GM12878 (cell line): ENCODE results near the gene HIVEP2. TPM values are rescaled to one million over a fixed set of nuclear protein-coding genes. Genes with fewer than 3 reads are reported as not detected.
A peak's percentile ranks its signal among the peaks of the same experiment; 100 is the strongest.

ENCODE experiments used
- ATAC-seq: fragments of 200-7000 bp; cut with Tn5 transposase; 3 replicates; pipeline ENCODE4 v1.9.1; 2020; ENCODE audit warnings: mild to moderate bottlenecking, moderate library complexity
- BruUV-seq: library from RNA; stranded (reverse); fragments of 400-500 nt; replicated peaks from 2 replicates; lab custom pipeline; 2021; lab: Mats Ljungman, UMichigan
- CTCF ChIA-PET: fragments of 300-600 bp; sonication (Branson Sonifier 250); formaldehyde crosslinking; extraction: SDS; loops from one replicate; lab custom pipeline; 2021; ENCODE audit warnings: inconsistent platforms; lab: Yijun Ruan, JAX
- POLR2A ChIA-PET: fragments of 350-600 bp; formaldehyde crosslinking; extraction: SDS; loops from one replicate; lab custom pipeline; 2021; ENCODE audit warnings: inconsistent platforms; lab: Charles Lee
- RAD21 ChIA-PET: fragments of 300-600 bp; sonication (Branson Sonifier 250); formaldehyde crosslinking; loops from one replicate; lab custom pipeline; 2023; ENCODE audit warnings: antibody characterized with exemption; ENCODE audit not compliant: unreplicated experiment; lab: Charles Lee
- SMC1A ChIA-PET: fragments of 300-600 bp; sonication (Branson Sonifier 250); formaldehyde crosslinking; loops from one replicate; lab custom pipeline; 2023; ENCODE audit not compliant: unreplicated experiment, uncharacterized antibody; lab: Charles Lee
- DNase-seq: peaks from one replicate; pipeline ENCODE4 v3.0.0-alpha.2; 2011; ENCODE audit warnings: low read depth, low spot score
- FAIRE-seq: peaks from 3 replicates; lab custom pipeline; 2011; peaks lifted over from hg19 to GRCh38; lab: Jason Lieb, UNC
- H2AFZ ChIP-seq: 2 replicates; pipeline ENCODE4 v1.6.0; 2011; ENCODE audit warnings: low read depth, low read length, control low read depth; ENCODE audit not compliant: control insufficient read depth
- H3K27ac ChIP-seq: 2 replicates; pipeline ENCODE4 v1.5.1; 2011; ENCODE audit warnings: control low read depth; ENCODE audit not compliant: control insufficient read depth, insufficient read depth
- H3K27me3 ChIP-seq, 2 experiments: replicated peaks in 1 of 2; 2 replicates each; pipeline versions ENCODE4 v1.6.0 to v1.6.1; 2011; ENCODE audit warnings: low read length in 1 of 2; ENCODE audit not compliant: control insufficient read depth in 2 of 2, insufficient read depth in 2 of 2
- H3K36me3 ChIP-seq, 2 experiments: 2 replicates each; pipeline ENCODE4 v1.5.1; 2011; ENCODE audit warnings: low read length in 1 of 2; ENCODE audit not compliant: control insufficient read depth in 2 of 2, insufficient read depth in 2 of 2
- H3K4me1 ChIP-seq: 2 replicates; pipeline ENCODE4 v1.6.1; 2011; ENCODE audit warnings: mild to moderate bottlenecking, low read length, moderate library complexity, mixed read lengths; ENCODE audit not compliant: control insufficient read depth, insufficient read depth
- H3K4me2 ChIP-seq: 2 replicates; pipeline ENCODE4 v1.6.0; 2011; ENCODE audit warnings: control low read depth; ENCODE audit not compliant: control insufficient read depth, insufficient read depth
- H3K4me3 ChIP-seq: fragments of 200-600 bp; sonication (generic); 2 replicates; pipeline ENCODE4 v1.5.1; 2016
- H3K79me2 ChIP-seq: 2 replicates; pipeline ENCODE4 v1.6.0; 2011; ENCODE audit warnings: low read length; ENCODE audit not compliant: control insufficient read depth, insufficient read depth
- H3K9ac ChIP-seq: 2 replicates; pipeline ENCODE4 v1.8.0; 2011; ENCODE audit warnings: low read length, control low read depth, mixed read lengths; ENCODE audit not compliant: control insufficient read depth, insufficient read depth
- H3K9me3 ChIP-seq: replicated peaks from 3 replicates; pipeline ENCODE4 v1.5.1; 2011; ENCODE audit warnings: mild to moderate bottlenecking, low read length; ENCODE audit not compliant: control insufficient read depth, insufficient read depth
- H4K20me1 ChIP-seq: 2 replicates; pipeline ENCODE4 v1.6.0; 2011; ENCODE audit not compliant: control insufficient read depth, insufficient read depth
- BMI1 ChIP-seq: fragments of 450-650 bp; IDR thresholded peaks from 2 replicates; pipeline ENCODE4 v1.6.1; 2016; ENCODE audit warnings: mild to moderate bottlenecking, moderate library complexity, borderline replicate concordance
- CBFB ChIP-seq: IDR thresholded peaks from 2 replicates; pipeline ENCODE4 v1.6.1; 2016; ENCODE audit warnings: antibody characterized with exemption, low read depth
- EED ChIP-seq: sonication (generic); IDR thresholded peaks from 2 replicates; pipeline ENCODE4 v1.6.1; 2016; ENCODE audit warnings: antibody characterized with exemption, low read depth
- GABPA ChIP-seq: IDR thresholded peaks from 2 replicates; pipeline ENCODE4 v1.6.1; 2014; ENCODE audit warnings: antibody characterized with exemption, low read depth, mild to moderate bottlenecking, inconsistent platforms
- GATAD2B ChIP-seq: fragments of 450-650 bp; conservative IDR thresholded peaks from 2 replicates; pipeline ENCODE4 v1.6.1; 2017; ENCODE audit warnings: low read depth, mild to moderate bottlenecking, moderate library complexity
- IRF5 ChIP-seq: fragments of 450-650 bp; IDR thresholded peaks from 2 replicates; pipeline ENCODE4 v1.6.1; 2017; ENCODE audit warnings: borderline replicate concordance
- KAT2A ChIP-seq: conservative IDR thresholded peaks from 2 replicates; pipeline ENCODE4 v1.6.1; 2011; ENCODE audit warnings: low read depth, low read length; ENCODE audit not compliant: control insufficient read depth
- PAX5 ChIP-seq: IDR thresholded peaks from 2 replicates; pipeline ENCODE4 v1.6.1; 2011; ENCODE audit warnings: low read depth, low read length, borderline replicate concordance
- POLR2AphosphoS2 ChIP-seq: IDR thresholded peaks from 2 replicates; pipeline ENCODE4 v1.6.1; 2011; ENCODE audit warnings: low read depth, mild to moderate bottlenecking, low read length, improper control_type of control experiment, moderate library complexity
- RBBP5 ChIP-seq: fragments of 200-600 bp; sonication (generic); conservative IDR thresholded peaks from 2 replicates; pipeline ENCODE4 v1.6.1; 2016
- SMAD1 ChIP-seq: fragments of 450-650 bp; IDR thresholded peaks from 2 replicates; pipeline ENCODE4 v1.6.1; 2018; ENCODE audit warnings: mild to moderate bottlenecking, low read depth; ENCODE audit not compliant: partially characterized antibody
- WGBS: methylation state at CpG from one replicate; pipeline ENCODE4 v1.1.6; 2016; ENCODE audit warnings: low lambda C conversion rate; ENCODE audit not compliant: insufficient replicate concordance, insufficient coverage; ENCODE audit errors: missing lambda C conversion rate; 5-methylcytosine and 5-hydroxymethylcytosine counted together
- in situ Hi-C: fragments of 300-500 bp; cut with MboI; formaldehyde crosslinking; loops from 9 replicates; pipeline ENCODE4 v1.14.3; 2018; ENCODE audit warnings: mixed read lengths
- intact Hi-C: fragments of 100-400 bp; cut with micrococcal nuclease; formaldehyde crosslinking; loops from one replicate; pipeline ENCODE4 v1.14.2; 2022; ENCODE audit not compliant: unreplicated experiment
- polyA plus RNA-seq, 11 experiments: library from polyadenylated mRNA; depleted of rRNA in 4 of 11; unstranded in 6 of 11; stranded (reverse) in 5 of 11; fragments of >200 nt; fragmentation: Nextera tagmentation in 4 of 11; fragmentation: Illumina TruSeq in 1 of 11; extraction: Ambion mirVana in 4 of 11; extraction: Trizol in 1 of 11; gene quantifications; 1 replicate in 1 of 11; 2 replicates in 10 of 11; pipeline versions ENCODE4 v1.2.1 to v1.2.3, GENCODE V29; 2011 to 2016; ENCODE audit warnings: inconsistent platforms in 2 of 11, missing spikeins in 2 of 11, low read depth in 1 of 11
- total RNA-seq, 4 experiments: library from RNA; depleted of rRNA in 3 of 4; stranded (reverse); fragments of >200 nt in 3 of 4; fragmentation: Illumina TruSeq in 1 of 4; extraction: Trizol in 1 of 4; gene quantifications; 2 replicates each; pipeline versions ENCODE4 v1.2.1 to v1.2.3, GENCODE V29; 2013 to 2021

HIVEP2 gene
- total and polyA plus RNA-seq, 10 of the 15 experiments (the other 5 are each of a cell fraction or from before 2014, with no cell fraction given): 1.2 to 15.7 (median 10.2) TPM

DNA sequence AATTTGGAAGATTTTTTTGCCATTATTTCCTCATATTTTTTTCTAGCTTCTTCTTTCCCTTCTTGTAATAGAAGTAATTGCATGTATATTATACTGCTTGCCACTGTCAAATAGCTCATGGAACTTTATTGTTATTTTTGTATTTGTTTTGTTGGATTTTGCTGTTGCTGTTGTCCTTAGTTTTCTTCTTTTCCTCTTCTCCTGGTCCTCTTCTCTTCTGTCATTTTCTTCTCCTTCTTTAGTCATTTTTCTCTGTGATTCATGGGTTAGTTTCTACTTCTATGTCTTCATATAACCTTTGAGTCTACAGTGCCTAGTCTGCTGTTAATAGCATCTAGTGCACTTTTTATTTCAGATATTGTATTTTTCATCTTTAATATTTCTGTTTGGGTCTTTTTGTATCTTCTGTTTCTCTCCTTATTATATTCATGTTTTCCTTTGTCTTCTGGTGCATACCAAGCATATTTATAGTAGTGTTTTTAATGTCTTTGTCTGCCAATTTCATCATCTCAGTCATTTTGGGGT, 226.2 kb downstream of the HIVEP2 start:
- no peak for DNase-seq
- Histone ChIP-seq H4K20me1 (no peaks in the 10 kb centered on the region), H3K79me2 (no peaks in the 10 kb centered on the region), H3K27me3 (no peaks in the 10 kb centered on the region), H3K9ac (no peak overlapping the region), H2AFZ (no peak overlapping the region), H3K4me1 (peaks cover 10% of the 10 kb centered on the region), H3K36me3 (no peaks in the 10 kb centered on the region), H3K9me3 (peaks cover 2% of the 10 kb centered on the region; the same call in 2 of the 3 replicates), H3K4me3 (no peak overlapping the region), H3K27ac (no peak overlapping the region), H3K4me2 (no peak overlapping the region)
- ATAC-seq: no peak
- ChIA-PET SMC1A (interaction anchor here (1.3 to 1.9 kb wide), 2 partner anchors 35 to 308 kb away, joined by 3 to 5 read pairs; no protein-coding TSS in a partner anchor), CTCF (no interaction called here), RAD21 (no interaction called here), POLR2A (no interaction called here)
- no TSS peak for BruUV-seq
- in situ Hi-C loops: no loop called here
- TF ChIP-seq SMAD1 (no peak), KAT2A (no peak), BMI1 (no peak), GATAD2B (no peak), PAX5 (no peak), GABPA (no peak), RBBP5 (no peak), CBFB (no peak)
- no peak for FAIRE-seq
- intact Hi-C loops: no loop called here

- ChIA-PET SMC1A (interaction anchor here (0.9 to 2.2 kb wide), 11 partner anchors 8 to 710 kb away, joined by 3 to 10 read pairs (median 4); no protein-coding TSS in a partner anchor), RAD21 (interaction anchor here (0.6 to 1.3 kb wide), 5 partner anchors 9 to 244 kb away, joined by 3 to 5 read pairs (median 3); no protein-coding TSS in a partner anchor), POLR2A (interaction anchor here (0.5 to 1.2 kb wide), 2 partner anchors 17 to 338 kb away, joined by 3 to 4 read pairs; no protein-coding TSS in a partner anchor), CTCF (interaction anchor here (0.8 to 1.2 kb wide), 2 partner anchors 310 to 621 kb away, joined by 3 read pairs; no protein-coding TSS in a partner anchor)
- DNase-seq (no peak), FAIRE-seq (no peak), ATAC-seq (peak; percentile 51)
- Histone ChIP-seq H3K4me2 (peak overlapping the region; percentile 22; the same call in 1 of the 2 replicates), H3K9ac (no peak overlapping the region), H3K4me1 (no peaks in the 10 kb centered on the region), H3K79me2 (no peaks in the 10 kb centered on the region), H4K20me1 (no peaks in the 10 kb centered on the region), H3K36me3 (no peaks in the 10 kb centered on the region), H3K27ac (no peak overlapping the region), H2AFZ (peak overlapping the region; percentile 47; the same call in 1 of the 2 replicates), H3K27me3 (no peaks in the 10 kb centered on the region), H3K9me3 (peaks cover 2% of the 10 kb centered on the region; the same call in 2 of the 3 replicates), H3K4me3 (no peak overlapping the region)
- TF ChIP-seq EED: 0 out of 2 replicates have a peak, but pooled peaks have one; percentile 17
- TF ChIP-seq POLR2AphosphoS2: no peak
- TF ChIP-seq IRF5: no peak
- in situ Hi-C loops (no loop called here), intact Hi-C loops (no loop called here)
- WGBS: 0% methylated on average over 2 of the region's 2 CpGs
- BruUV-seq: no TSS peak
Measured at GRCh38 chr6:142716097-142716496, 228.9 kb downstream of the HIVEP2 start.
